GM13977 (cell line): ENCODE measurements around the gene SUPV3L1.

Experiments
- DNase-seq: peaks from one replicate; pipeline ENCODE4 v3.0.0; 2012; ENCODE audit warnings: low spot score
- CTCF ChIP-seq: IDR thresholded peaks from 2 replicates; pipeline ENCODE4 v1.5.1; 2012; ENCODE audit warnings: mild to moderate bottlenecking, control low read depth; ENCODE audit not compliant: insufficient read depth; ENCODE audit errors: extremely low read depth, missing control alignments
- in situ Hi-C: fragments of 300-500 bp; cut with MboI; formaldehyde crosslinking; loops from one replicate; pipeline ENCODE4 v1.12.0; 2022; ENCODE audit warnings: low sequenced_read_pairs, low pct_unique_long_range_greater_than_20kb, mixed read lengths, inconsistent platforms; ENCODE audit not compliant: unreplicated experiment

SUPV3L1 gene

GRCh38 chr10:69201045-69201444 is 21.0 kb downstream of the SUPV3L1 start:
- no peak for TF ChIP-seq CTCF
- DNase-seq, result no peak
- in situ Hi-C loops, result loop anchor here (25.0 kb wide), 1 partner anchor 189 kb away; no protein-coding TSS in a partner anchor

- in situ Hi-C loops, result loop anchor here (25.0 kb wide), 1 partner anchor 190 kb away; no protein-coding TSS in a partner anchor
- DNase-seq, result peak; percentile 44
- no peak for TF ChIP-seq CTCF
These were observed 22.3 kb downstream of the SUPV3L1 start for GRCh38 chr10:69202332-69202731.

GRCh38 chr10:69208761-69209160 is 28.7 kb downstream of the SUPV3L1 start:
- no peak for DNase-seq
- in situ Hi-C loops, result loop anchor here (25.0 kb wide), 1 partner anchor 196 kb away; no protein-coding TSS in a partner anchor
- no peak for TF ChIP-seq CTCF

GRCh38 chr10:69209787-69210484 is 29.9 kb downstream of the SUPV3L1 start:
- no peak for DNase-seq
- in situ Hi-C loops, result loop anchor here (25.0 kb wide), 1 partner anchor 198 kb away; no protein-coding TSS in a partner anchor
- no peak for TF ChIP-seq CTCF

GRCh38 chr10:69211104-69211503 is 31.1 kb downstream of the SUPV3L1 start:
- in situ Hi-C loops, result loop anchor here (25.0 kb wide), 1 partner anchor 199 kb away; no protein-coding TSS in a partner anchor
- no peak for TF ChIP-seq CTCF
- no peak for DNase-seq

- DNase-seq, result no peak
- in situ Hi-C loops, result loop anchor here (25.0 kb wide), 1 partner anchor 199 kb away; no protein-coding TSS in a partner anchor
- no peak for TF ChIP-seq CTCF
These were observed 31.5 kb downstream of the SUPV3L1 start for GRCh38 chr10:69211524-69211923.
